A549 treated with DMSO at 1 μM for 4 hours (cell line): ENCODE data around the gene WSB2. TPM values are rescaled to one million over a fixed set of nuclear protein-coding genes. Genes with fewer than 3 reads are reported as not detected.

Source experiments
- total RNA-seq: library from RNA; stranded (reverse); fragments of 200-300 nt; extraction: Qiagen RNA extraction; gene quantifications from 5 replicates; pipeline ENCODE4 v1.2.3, GENCODE V29; 2022; ENCODE audit warnings: low read depth

The WSB2 gene
- 70.1 to 76.2 TPM (median 74.9 TPM) in 5 replicates for total RNA-seq

DNA sequence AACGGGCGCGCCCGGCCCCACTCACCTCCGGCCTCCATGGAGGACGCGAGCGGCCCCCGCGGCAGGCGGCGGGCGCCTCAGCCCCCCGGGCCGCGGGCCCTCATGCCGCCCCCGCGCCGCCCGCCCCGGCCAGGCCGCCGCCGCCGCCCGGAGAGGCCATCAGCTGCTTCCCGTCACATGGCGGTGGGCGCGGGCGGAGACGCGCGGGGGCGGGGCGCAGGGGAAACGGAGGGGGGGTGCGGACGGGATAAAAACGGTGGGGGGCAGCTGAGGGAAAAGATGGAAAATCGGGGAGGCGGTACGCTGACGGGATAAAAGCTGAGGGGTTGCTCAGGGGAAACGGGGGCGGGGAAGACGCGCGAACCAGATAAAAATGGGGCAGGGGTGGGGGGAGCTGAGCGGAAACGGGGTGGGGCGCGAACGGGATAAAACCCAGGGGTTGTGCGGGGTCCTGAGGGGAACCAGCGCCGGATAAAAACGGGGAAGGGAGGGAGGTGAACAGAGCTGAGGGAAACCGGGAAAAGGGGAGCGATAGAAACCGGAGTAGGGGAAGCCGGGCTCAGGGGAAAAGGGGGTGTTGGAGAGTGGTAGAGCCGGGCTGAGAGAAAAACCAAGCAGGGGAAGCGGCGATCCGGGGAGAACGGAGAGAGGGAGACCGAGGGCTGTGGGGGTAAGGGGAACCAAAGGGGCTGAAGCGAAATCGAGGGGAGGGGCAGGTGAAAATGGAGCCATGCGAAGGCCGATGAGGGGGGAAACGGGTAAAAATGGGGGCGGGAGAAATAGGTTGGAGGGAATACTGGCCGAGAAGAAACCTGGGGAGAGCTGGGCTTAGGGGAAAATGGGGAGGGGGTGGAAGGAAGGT, at the start of gene WSB2:
WSB2 (minus strand) TSS at position 169 of the 862 bp plus-strand sequence; CDS start at position 38, 131 bp downstream.

DNA sequence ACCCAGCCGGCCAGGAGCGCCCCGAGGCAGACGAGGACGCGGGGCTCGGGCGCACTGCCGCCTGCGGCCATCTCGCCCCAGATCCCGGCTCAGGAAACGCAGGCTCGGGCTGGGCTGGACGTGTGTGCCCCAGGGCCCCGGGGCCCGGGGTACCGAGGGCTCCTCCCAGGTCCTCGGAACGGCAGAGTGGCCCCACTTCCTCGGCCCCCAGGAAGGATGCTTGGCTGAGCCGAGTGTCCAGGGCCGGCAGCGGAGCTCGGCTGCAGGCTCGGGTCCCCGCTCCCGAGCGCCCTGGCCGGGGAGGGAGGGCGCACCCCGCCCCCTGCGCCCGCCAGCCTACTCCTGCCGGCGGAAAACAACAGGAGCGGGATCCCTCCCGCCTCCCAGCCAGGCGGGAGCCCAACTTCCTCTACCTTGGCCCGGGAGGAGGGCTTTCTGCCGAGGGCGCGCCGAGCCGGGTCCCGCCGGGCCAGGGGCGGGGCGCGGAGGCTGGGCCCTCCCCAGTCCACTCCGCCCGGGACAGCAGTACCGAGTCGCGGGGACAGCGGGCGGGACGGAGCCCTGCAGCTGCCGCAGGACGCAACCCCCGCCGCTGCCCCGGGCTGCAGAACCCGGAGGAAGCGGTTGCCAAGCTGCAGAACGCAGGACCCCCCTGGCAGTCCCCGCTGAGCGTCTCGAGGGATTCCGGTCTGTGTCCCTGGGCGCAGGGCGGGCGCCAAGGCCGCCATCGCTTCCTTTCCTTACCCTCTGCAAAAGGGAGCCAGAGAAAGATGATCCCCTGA, 42.8 kb upstream of the WSB2 start, which contains the start of gene VSIG10:
VSIG10 (minus strand) TSS at position 411 of the 782 bp plus-strand sequence; CDS start at position 71, 340 bp downstream.

DNA sequence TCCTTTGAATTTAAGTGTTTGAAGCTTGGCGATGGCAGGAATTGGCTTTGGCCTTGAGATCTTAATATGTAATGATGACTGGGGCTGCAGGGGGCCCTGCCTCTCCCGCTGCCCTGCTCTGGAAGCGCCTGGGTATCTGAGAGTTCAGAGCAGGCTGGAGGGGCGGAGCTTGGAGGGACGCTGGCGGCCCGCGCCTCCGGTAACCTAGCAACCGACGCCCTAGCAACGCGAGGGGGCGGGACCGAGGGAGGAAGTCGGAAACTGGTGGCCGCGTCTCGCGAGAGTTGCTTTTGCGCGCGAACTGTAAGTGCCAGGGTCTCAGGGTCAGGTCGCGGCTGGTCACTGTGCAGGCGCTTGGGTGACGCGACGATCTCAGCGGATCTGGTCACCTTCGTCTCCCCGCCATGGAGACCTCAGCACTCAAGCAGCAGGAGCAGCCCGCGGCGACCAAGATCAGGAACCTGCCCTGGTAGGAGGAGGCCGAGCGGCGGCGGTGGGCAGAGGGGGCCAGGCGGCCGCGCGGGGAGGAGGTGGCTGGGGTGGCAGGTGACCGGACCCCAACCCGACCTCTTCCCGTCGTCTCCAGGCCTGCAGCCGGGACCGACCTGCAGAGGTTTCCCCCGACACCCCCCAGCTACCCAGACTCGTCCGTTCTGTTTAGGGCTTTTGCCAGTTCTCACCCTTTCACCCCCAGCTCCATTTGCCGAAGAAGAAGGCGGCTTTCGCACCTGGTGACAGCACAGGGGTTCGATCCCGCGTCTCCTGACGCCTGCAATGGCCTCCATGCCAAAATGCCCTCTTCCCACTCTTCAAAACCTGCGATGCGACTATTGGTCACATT, 44.3 kb downstream of the WSB2 start, which contains the start of gene RFC5:
RFC5 (plus strand) TSS at position 280 of the 841 bp plus-strand sequence; CDS start at position 405, 125 bp downstream.

Other genes starting within 250 kb of the WSB2 start
- gene KSR2, start 92.2 kb downstream of the WSB2 start, total RNA-seq, result 0.78 to 0.84 TPM (median 0.80 TPM) in 5 replicates
- 41.4 to 47.4 TPM (median 45.8 TPM) in 5 replicates for gene RFC5, start 44.5 kb downstream of the WSB2 start, total RNA-seq
- gene VSIG10, start 42.8 kb upstream of the WSB2 start, total RNA-seq, result 16.9 to 21.6 TPM (median 19.5 TPM) in 5 replicates
- 237 to 296 TPM (median 267 TPM) in 5 replicates for gene PEBP1, start 74.9 kb upstream of the WSB2 start, total RNA-seq